GM10847 (cell line): Measurements from ENCODE around the gene DCTN2.

ENCODE experiments used
- POLR2A ChIP-seq: IDR thresholded peaks from 2 replicates; pipeline ENCODE4 v1.6.1; 2011; ENCODE audit not compliant: insufficient read length; ENCODE audit errors: extremely low read depth

Gene DCTN2

GRCh38 chr12:57580466-57580795 is 33.4 kb upstream of the DCTN2 start:
- TF ChIP-seq POLR2A: no peak

DNA sequence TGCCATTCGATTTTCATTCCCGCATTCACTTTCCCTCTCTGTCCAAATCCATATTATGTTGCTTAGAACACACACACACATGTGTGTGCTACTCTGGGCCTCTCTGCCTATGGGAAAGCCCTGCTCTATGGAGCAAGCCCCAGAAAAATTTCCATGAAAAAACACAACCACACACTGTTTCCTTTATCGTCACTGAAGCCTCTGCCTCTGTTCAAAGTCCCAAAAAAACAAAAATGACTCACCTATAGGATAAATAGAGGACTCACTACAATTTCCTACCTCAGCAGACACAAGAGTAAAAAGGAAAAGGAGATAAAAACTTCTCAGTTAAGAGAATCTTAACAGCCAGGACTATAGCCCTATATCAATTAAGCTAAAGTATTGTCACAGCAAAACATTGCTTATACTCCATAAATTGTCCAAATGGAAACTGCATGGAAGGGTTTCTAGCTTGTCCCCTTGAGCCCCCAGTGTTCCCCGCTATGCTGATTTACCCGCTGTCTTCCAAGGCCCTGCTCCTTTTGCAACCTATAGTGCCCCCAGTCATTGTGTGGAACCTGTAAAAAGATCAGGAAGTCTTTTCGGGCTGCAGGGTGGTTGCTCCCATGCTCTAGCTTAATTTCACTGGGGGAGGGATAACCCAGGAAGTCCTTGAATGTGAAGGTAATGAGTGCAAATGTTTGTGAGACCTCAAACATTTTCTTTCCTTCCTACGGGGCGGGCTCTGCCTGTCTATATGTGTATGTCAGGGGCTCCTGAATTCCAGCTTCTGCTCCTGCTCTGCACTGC is 32.9 kb upstream of the DCTN2 start:
- TF ChIP-seq POLR2A: no peak

DNA sequence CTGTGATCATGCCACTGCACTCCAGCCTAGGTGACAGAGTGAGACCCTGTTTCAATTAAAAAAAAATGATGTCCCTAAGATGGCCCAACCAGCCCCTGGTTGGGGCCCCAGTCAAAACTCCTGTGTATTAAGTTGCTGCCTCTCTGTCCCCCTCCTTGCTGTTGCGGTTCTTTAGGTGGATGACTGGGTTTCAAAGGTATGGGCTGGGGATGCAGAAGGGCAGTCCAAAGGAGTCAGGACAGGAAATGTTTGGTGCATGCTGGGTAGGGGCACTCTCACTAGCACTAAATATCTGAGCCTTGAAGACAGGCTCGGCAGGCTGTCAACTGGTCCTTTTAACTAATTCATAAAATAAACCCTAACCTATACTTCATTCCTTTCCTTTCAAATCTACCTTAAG is 32.0 kb upstream of the DCTN2 start:
- no peak for TF ChIP-seq POLR2A

DNA sequence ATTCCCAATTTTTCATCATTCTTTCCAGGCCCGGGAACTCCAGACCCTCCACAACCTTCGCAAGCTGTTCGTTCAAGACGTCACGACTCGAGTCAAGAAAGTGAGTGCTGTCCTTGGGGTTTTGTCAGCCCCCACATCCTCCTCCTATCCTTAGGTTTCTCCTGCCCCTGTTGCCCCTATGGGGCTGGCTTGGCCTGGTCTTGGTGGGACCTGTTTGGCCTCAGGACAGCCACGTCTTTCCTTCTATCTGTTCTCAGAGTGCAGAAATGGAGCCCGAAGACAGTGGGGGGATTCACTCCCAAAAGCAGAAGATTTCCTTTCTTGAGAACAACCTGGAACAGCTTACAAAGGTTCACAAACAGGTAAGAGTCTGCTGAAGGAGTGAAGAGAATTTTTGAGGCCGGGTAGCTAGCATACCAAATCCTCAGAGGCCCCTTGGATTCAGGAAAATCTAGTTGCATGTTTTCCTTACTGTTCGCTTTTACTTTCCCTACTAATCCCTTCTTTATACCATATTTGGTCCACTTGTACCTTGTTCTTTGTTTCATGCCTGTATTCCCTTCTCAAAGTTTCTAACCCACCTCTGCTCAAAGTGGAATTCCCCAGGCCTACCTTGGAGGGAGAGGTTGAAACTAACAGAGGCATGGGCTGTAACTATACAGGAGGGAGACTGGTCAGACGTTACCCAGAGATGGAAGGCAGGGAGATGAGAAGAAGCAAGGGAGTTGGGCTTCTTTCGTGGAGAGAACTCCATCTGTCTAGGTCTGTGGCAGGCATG is 31.2 kb upstream of the DCTN2 start:
- no peak for TF ChIP-seq POLR2A

GRCh38 chr12:57576613-57577160 is 29.7 kb upstream of the DCTN2 start:
- no peak for TF ChIP-seq POLR2A

- no peak for TF ChIP-seq POLR2A
These were observed 29.0 kb upstream of the DCTN2 start for GRCh38 chr12:57575771-57576612.

DNA sequence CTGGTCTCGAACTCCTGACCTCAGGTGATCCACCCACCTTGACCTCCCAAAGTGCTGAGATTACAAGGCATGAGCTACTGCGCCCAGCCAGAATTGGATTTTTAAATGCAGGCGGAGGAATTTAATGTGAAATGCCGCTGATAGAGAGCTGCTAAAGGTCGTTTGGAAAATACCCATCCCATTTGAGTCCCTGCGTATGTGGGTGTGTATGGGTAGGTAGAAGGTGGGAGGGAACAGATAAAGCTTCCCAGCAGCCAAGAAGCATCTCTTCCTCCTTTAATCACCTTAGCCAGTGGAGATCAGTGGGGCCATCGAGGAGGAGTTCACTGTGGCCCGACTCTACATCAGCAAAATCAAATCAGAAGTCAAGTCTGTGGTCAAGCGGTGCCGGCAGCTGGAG is 27.8 kb upstream of the DCTN2 start:
- no peak for TF ChIP-seq POLR2A

GRCh38 chr12:57571926-57572762 is 25.2 kb upstream of the DCTN2 start:
- TF ChIP-seq POLR2A: no peak

DNA sequence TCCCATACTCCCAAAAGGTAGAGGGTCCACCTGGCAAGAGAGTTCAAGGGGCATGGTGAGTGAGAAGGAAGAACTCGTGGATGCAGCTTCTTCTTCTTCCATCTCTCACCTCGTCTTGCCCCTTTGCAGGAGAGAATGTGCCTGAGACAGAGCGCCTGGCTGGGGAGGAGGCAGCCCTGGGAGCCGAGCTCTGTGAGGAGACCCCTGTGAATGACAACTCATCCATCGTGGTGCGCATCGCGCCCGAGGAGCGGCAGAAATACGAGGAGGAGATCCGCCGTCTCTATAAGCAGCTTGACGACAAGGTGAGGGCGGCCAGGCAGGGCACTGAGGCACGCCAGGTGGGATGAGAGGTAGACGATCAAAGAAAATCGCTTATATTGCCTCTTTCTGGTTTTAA is 22.9 kb upstream of the DCTN2 start:
- no peak for TF ChIP-seq POLR2A

GRCh38 chr12:57568838-57569237 is 21.8 kb upstream of the DCTN2 start:
- no peak for TF ChIP-seq POLR2A

DNA sequence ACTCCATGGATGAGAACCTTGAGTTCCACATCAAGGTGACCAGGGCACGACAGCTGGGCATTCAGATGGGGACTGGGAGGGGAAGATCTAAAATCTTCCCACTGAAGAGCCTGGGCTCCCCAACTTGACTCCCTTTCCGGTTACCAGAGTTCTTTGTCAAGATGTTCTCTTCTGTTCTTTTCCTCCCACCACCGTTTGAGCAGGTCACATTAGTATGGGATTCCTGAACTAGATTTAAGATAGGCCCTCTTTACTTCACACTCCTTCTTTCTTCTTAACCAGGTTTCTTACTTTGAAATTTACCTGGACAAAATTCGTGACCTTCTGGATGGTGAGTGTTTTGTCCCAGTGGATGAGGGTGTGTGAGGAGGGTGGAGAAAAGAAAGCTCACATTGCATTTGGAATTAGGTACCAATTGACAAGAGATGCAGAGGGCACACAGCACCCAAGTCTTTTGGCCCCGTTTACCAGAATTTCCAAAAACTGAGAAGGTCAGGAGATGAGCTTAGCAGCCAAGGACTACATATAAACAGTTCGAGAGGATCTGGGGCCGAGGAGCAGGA is 17.3 kb upstream of the DCTN2 start:
- TF ChIP-seq POLR2A: no peak

- no peak for TF ChIP-seq POLR2A
These were observed 16.4 kb upstream of the DCTN2 start for GRCh38 chr12:57563358-57563757.

DNA sequence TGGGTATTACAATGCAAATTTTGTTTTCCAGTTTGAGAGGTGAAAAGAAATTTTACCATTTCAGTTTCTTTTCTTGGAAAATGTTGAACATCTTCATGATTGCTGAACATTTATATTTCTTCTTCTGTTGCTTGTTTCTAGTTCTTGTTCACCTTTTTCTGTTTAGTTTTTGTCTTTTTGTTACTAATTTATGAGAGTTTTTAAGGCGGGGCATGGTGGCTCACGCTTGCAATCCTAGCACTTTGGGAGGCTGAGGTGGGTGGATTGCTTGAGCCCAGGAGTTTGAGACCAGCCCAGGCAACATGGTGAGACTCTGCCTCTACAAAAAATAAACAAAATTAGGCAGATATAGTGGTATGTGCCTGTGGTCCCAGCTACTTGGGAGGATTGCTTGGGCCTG is 13.5 kb upstream of the DCTN2 start:
- no peak for TF ChIP-seq POLR2A

DNA sequence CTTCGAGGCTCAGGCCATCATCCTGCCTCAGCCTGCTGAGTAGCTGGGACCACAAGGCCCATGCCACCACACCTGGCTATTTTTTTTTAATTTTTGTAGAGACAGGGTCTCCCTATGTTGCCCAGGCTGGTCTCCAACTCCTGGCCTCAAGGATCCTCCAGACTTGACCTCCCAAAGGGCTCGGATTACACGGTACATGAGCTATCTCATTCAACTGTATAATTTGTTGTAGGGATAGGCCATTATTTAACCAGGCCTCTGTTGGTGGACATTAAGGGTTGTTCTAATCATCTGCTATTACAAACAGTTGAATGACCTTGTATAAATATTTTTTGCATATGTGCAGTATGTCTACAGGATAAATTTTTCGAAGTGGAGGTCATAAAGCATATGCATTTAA is 11.9 kb upstream of the DCTN2 start:
- no peak for TF ChIP-seq POLR2A
